Left ventricle myocardium inferior (tissue), 1 donor: ENCODE results near the gene SNAPC4. TPM values are rescaled to one million over a fixed set of nuclear protein-coding genes. Genes with fewer than 3 reads are reported as not detected.
A peak's percentile ranks its signal among the peaks of the same experiment; 100 is the strongest.

Source experiments
- DNase-seq: peaks from one replicate; pipeline ENCODE4 v3.0.0-alpha.2; 2020
- H3K27ac ChIP-seq: fragments of 200-600 bp; replicated peaks from 2 replicates; pipeline ENCODE4 v1.8.0; 2021
- H3K27me3 ChIP-seq: fragments of 200-600 bp; 2 replicates; pipeline ENCODE4 v1.8.0; 2021; ENCODE audit warnings: low read depth
- H3K36me3 ChIP-seq: fragments of 200-600 bp; 2 replicates; pipeline ENCODE4 v1.8.0; 2021
- H3K4me1 ChIP-seq: fragments of 200-600 bp; 2 replicates; pipeline ENCODE4 v1.8.0; 2021
- H3K4me3 ChIP-seq: fragments of 200-600 bp; 2 replicates; pipeline ENCODE4 v1.8.0; 2021; ENCODE audit warnings: mild to moderate bottlenecking, moderate library complexity
- H3K9me3 ChIP-seq: fragments of 200-600 bp; replicated peaks from 2 replicates; pipeline ENCODE4 v1.8.0; 2021
- intact Hi-C: fragments of 100-400 bp; cut with micrococcal nuclease; formaldehyde crosslinking; loops from one replicate; pipeline ENCODE4 v1.11.0; 2022
- total RNA-seq: library from RNA; stranded (reverse); fragmentation: NEBNext Ultra II Directional; extraction: Animal tissue kit (Norgen Biotek cat#: 25700); gene quantifications from one replicate; pipeline ENCODE4 v1.2.1, GENCODE V29; 2021
- TF ChIP-seq, protein P1 (sequence below): fragments of 200-600 bp; IDR thresholded peaks from 2 replicates; pipeline ENCODE4 v1.8.0; 2021; ENCODE audit warnings: antibody characterized with exemption, mild to moderate bottlenecking, borderline replicate concordance
- donor health status: DM: no; HTN: yes; CAD: no; lungs with severe emphysema.

SNAPC4 gene
- total RNA-seq, 1 donor from 2014 or later, result 5.2 TPM

DNA sequence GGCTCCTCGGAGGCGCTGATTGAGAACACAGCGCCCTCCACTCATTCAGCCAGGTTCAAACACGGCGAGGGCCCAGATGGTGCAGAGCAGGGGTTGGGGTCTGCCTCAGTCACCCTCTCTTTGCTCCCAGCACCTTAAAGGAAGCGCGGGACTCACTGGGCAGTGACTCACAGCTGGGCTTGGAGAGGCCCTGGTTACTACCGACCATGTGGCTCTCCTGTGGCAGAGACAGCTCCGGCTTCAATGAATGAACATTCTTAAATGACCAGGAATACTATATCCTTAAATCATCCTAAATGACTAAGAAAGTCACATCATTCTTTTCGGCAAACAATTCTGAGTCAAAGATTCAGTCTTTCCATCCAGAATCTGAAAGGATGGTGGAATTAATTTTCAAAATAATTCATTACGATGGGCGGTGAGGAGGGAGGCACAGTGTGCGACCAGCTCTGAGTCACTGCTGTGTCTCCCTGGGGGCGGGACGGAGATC is 41.3 kb upstream of the SNAPC4 start:
- H3K4me3 ChIP-seq, result no peak overlapping the region
- TF ChIP-seq, protein P1, sequence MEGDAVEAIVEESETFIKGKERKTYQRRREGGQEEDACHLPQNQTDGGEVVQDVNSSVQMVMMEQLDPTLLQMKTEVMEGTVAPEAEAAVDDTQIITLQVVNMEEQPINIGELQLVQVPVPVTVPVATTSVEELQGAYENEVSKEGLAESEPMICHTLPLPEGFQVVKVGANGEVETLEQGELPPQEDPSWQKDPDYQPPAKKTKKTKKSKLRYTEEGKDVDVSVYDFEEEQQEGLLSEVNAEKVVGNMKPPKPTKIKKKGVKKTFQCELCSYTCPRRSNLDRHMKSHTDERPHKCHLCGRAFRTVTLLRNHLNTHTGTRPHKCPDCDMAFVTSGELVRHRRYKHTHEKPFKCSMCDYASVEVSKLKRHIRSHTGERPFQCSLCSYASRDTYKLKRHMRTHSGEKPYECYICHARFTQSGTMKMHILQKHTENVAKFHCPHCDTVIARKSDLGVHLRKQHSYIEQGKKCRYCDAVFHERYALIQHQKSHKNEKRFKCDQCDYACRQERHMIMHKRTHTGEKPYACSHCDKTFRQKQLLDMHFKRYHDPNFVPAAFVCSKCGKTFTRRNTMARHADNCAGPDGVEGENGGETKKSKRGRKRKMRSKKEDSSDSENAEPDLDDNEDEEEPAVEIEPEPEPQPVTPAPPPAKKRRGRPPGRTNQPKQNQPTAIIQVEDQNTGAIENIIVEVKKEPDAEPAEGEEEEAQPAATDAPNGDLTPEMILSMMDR, result no peak
- no peaks in the 10 kb centered on the region for H3K9me3 ChIP-seq
- no peak for DNase-seq
- peaks cover 56% of the 10 kb centered on the region for H3K36me3 ChIP-seq
- H3K4me1 ChIP-seq, result peaks cover 44% of the 10 kb centered on the region
- intact Hi-C loops, result no loop called here
- H3K27me3 ChIP-seq, result no peaks in the 10 kb centered on the region
- H3K27ac ChIP-seq, result peak overlapping the region; percentile 91

DNA sequence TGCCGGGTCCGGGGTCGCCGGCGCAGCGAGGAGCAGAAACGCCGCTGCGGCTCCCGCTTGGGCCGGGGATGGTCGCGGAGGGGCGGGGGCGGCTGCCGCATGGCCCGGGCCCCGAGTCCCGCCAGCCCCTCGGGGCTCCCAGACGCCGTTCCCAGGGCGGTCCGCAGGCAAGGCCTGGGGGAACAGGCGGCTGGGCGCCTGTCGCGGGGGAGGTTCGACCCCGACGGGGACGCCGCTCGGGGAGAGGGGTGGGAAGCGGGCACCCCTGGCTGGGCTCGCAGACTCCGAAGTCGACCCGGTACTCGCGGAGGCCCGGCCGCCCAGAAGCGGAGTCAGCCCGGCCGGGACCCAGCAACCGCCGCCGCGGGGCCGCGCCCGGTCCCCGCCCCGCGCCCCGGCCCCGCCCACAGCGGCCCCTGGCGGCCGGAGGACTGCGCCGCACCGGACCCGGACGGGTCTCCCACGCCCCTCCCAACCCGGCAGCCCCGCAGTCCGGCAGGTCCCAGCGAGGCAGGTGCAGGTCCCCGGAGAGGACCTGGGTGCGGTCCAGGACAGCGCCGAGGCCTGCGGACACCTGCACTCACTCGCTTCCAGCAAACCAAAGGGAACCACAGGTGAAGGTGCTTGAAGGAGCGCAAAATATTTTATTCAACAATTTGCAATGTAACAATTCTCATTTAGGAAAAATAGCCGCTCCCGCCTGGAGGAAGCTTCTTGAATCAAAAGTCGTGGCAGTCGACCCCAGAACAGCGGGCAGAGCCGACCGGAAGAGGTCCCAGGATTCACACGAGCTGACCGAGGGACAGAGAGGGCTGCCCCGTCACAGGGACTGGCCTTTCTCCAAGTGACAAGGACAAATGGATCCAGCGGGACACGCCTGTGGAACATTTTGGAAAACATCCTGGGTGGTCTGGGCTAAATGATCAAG is 39.8 kb upstream of the SNAPC4 start, which contains the start of gene INPP5E:
INPP5E (minus strand) TSS at position 365 of the 928 bp plus-strand sequence. CDS start 426 bp downstream, outside the sequence.
- Histone ChIP-seq H3K27ac (peak within 1 kb of the TSS; percentile 91), H3K9me3 (no peaks in the 10 kb centered on the region), H3K36me3 (peaks cover 50% of the 10 kb centered on the region), H3K4me1 (peaks cover 50% of the 10 kb centered on the region), H3K27me3 (no peaks in the 10 kb centered on the region), H3K4me3 (peak within 1 kb of the TSS; percentile 98)
- peak; percentile 80 for DNase-seq
- intact Hi-C loops, result no loop called here
- TF ChIP-seq, protein P1, result peak; percentile 85

- no peak for DNase-seq
- Histone ChIP-seq H3K36me3 (peaks cover 41% of the 10 kb centered on the region), H3K27ac (peak overlapping the region; percentile 91), H3K4me3 (peak overlapping the region; percentile 98), H3K27me3 (no peaks in the 10 kb centered on the region), H3K4me1 (peaks cover 50% of the 10 kb centered on the region), H3K9me3 (no peaks in the 10 kb centered on the region)
- intact Hi-C loops, result no loop called here
- TF ChIP-seq, protein P1, result no peak
Measured at GRCh38 chr9:136438548-136439480, 38.8 kb upstream of the SNAPC4 start.

GRCh38 chr9:136437839-136438547 is 38.0 kb upstream of the SNAPC4 start:
- Histone ChIP-seq H3K27ac (peak overlapping the region; percentile 91), H3K4me1 (peaks cover 50% of the 10 kb centered on the region), H3K9me3 (no peaks in the 10 kb centered on the region), H3K4me3 (peak overlapping the region; percentile 98), H3K27me3 (no peaks in the 10 kb centered on the region), H3K36me3 (peaks cover 39% of the 10 kb centered on the region)
- TF ChIP-seq, protein P1, result no peak
- intact Hi-C loops, result no loop called here
- no peak for DNase-seq

GRCh38 chr9:136437430-136437829 is 37.5 kb upstream of the SNAPC4 start:
- Histone ChIP-seq H3K27me3 (no peaks in the 10 kb centered on the region), H3K27ac (no peak overlapping the region), H3K4me1 (peaks cover 50% of the 10 kb centered on the region), H3K36me3 (peaks cover 39% of the 10 kb centered on the region), H3K9me3 (no peaks in the 10 kb centered on the region), H3K4me3 (peak overlapping the region; percentile 98)
- TF ChIP-seq, protein P1, result no peak
- intact Hi-C loops, result no loop called here
- no peak for DNase-seq
